ENCODE measurements around the gene TERB1. TPM values are rescaled to one million over a fixed set of nuclear protein-coding genes. Genes with fewer than 3 reads are reported as not detected.

The TERB1 gene
- total RNA-seq, 3 donors from 2014 or later, result 0.28 to 0.32 TPM; not detected in 1

DNA sequence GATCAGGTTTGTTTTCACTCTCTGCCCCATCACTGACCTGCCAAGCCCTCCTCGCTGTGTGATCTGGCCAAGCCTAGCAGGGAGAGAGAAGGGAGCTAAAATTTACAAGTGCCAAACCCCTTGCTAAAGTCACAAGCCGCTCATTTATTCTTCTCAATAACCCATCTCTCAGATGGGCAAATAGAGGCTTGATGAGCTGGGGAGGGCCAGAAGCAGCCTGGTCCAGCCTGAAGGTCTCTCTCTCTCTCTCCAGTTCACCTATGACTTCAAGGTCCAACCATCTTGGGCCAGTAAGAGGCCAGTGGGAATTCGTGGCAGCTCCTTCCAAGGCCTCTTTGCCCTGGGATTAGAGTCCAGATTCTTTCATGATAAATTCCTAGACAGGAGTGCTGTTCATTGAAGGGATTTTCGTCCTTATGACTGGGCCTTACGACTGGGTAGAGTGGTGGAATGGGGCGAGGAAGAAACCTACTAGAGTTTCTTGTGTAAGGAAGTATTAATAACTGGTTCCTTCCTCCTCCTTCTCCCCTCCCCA, 46.2 kb upstream of the TERB1 start:
- Histone ChIP-seq H3K4me1 (ENCODE audit: low read depth) (peaks cover 11% of the 10 kb centered on the region), H3K4me3 (no peak overlapping the region), H3K36me3 (ENCODE audit: low read depth) (no peaks in the 10 kb centered on the region), H3K9me3 (no peaks in the 10 kb centered on the region)
- TF ChIP-seq, protein P1, sequence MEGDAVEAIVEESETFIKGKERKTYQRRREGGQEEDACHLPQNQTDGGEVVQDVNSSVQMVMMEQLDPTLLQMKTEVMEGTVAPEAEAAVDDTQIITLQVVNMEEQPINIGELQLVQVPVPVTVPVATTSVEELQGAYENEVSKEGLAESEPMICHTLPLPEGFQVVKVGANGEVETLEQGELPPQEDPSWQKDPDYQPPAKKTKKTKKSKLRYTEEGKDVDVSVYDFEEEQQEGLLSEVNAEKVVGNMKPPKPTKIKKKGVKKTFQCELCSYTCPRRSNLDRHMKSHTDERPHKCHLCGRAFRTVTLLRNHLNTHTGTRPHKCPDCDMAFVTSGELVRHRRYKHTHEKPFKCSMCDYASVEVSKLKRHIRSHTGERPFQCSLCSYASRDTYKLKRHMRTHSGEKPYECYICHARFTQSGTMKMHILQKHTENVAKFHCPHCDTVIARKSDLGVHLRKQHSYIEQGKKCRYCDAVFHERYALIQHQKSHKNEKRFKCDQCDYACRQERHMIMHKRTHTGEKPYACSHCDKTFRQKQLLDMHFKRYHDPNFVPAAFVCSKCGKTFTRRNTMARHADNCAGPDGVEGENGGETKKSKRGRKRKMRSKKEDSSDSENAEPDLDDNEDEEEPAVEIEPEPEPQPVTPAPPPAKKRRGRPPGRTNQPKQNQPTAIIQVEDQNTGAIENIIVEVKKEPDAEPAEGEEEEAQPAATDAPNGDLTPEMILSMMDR (IDR thresholded peaks at IDR 0.05), result no peak
- no peak for ATAC-seq
- intact Hi-C loops (cut with DNase I, micrococcal nuclease), result no loop called here
- no peak for DNase-seq

DNA sequence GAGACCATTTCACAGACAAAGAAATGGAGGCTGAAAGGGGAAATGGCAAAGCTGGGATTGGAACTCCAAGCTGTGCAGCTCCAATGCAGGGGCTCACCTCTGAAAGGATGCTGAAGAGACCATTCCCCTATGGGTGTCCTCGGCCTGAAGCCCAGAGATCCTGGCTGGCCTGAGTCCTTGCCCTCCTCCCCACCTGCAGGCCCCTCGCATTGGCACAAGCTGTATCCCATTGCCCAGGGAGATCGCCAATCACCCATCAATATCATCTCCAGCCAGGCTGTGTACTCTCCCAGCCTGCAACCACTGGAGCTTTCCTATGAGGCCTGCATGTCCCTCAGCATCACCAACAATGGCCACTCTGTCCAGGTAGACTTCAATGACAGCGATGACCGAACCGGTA, 45.4 kb upstream of the TERB1 start:
- ATAC-seq (no peak), DNase-seq (no peak)
- Histone ChIP-seq H3K4me1 (ENCODE audit: low read depth) (peaks cover 11% of the 10 kb centered on the region), H3K9me3 (no peaks in the 10 kb centered on the region), H3K4me3 (no peak overlapping the region), H3K36me3 (ENCODE audit: low read depth) (no peaks in the 10 kb centered on the region)
- intact Hi-C loops (cut with DNase I, micrococcal nuclease), result no loop called here
- TF ChIP-seq, protein P1 (IDR thresholded peaks at IDR 0.05), result no peak

DNA sequence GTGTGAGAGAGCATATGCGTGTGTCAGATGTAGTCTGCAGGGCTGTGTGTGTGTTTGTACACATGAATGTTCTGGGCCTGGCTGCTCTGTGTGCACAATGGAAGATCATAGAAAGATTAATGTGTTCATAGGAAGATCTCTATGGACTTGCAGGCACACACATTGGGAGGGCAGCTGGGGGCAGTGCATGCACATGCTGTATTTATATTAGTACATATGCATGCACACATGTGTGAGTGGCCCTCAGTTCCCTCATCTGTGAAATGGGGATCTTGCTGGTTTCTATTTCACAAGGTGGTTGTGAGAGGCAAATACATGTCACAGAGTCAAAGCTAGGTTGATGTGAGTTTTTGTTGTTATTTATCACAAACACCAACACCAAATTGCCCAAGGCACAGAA, 44.9 kb upstream of the TERB1 start:
- H3K36me3 ChIP-seq (ENCODE audit: low read depth), result no peaks in the 10 kb centered on the region
- no peak for ATAC-seq
- TF ChIP-seq, protein P1 (IDR thresholded peaks at IDR 0.05), result no peak
- H3K4me1 ChIP-seq (ENCODE audit: low read depth), result peaks cover 11% of the 10 kb centered on the region
- no peak overlapping the region for H3K4me3 ChIP-seq
- intact Hi-C loops (cut with DNase I, micrococcal nuclease), result no loop called here
- DNase-seq, result no peak
- H3K9me3 ChIP-seq, result no peaks in the 10 kb centered on the region

DNA sequence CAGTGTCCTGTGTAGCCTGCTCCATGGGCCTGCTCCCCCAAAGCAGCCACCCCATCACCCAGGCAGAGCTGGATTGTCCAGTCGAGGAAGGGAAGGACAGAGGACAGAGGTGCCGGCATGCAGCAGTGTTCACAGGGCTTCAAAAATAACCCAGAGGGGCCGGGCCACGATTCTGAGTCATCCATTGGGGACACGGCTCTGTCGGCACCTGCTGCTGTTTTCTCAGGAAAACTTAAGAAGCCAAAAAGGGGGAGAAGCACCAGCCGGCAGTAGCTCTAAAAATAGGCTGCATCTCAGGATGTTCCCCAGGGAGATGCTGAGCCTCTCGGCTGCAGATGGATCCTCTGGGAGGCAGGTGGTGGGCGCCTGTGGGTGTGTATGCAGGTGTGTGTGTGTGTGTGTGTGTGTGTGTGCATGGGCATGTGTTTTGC, 44.4 kb upstream of the TERB1 start:
- no peak for ATAC-seq
- DNase-seq, result no peak
- no peak overlapping the region for H3K4me3 ChIP-seq
- H3K4me1 ChIP-seq (ENCODE audit: low read depth), result peaks cover 11% of the 10 kb centered on the region
- intact Hi-C loops (cut with DNase I, micrococcal nuclease), result no loop called here
- no peaks in the 10 kb centered on the region for H3K9me3 ChIP-seq
- TF ChIP-seq, protein P1 (IDR thresholded peaks at IDR 0.05), result no peak
- no peaks in the 10 kb centered on the region for H3K36me3 ChIP-seq (ENCODE audit: low read depth)

DNA sequence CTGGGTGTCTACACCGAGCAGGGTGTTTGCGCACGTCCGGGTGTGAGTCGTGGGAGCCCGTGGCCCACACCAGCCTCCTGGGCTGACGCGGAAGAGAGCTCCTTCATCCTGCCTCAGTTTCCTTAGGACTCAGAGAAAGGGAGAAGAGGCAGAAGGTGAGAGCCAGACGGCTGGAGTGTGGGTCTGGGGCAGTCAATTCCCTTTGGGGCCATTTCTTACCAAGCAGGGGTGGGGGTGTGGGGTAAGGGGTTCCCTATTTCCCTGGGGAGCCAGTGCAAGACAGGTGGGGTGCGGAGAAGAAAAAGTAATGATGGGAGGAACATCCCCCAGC, 43.7 kb upstream of the TERB1 start:
- no peaks in the 10 kb centered on the region for H3K9me3 ChIP-seq
- TF ChIP-seq, protein P1 (IDR thresholded peaks at IDR 0.05), result no peak
- DNase-seq (no peak), ATAC-seq (no peak)
- intact Hi-C loops (cut with DNase I, micrococcal nuclease), result no loop called here
- peaks cover 11% of the 10 kb centered on the region for H3K4me1 ChIP-seq (ENCODE audit: low read depth)
- no peaks in the 10 kb centered on the region for H3K36me3 ChIP-seq (ENCODE audit: low read depth)
- no peak overlapping the region for H3K4me3 ChIP-seq

Data from mucosa of descending colon (tissue), 3 donors.